Activated CD8-positive, alpha-beta T cell treated with anti-CD3 and anti-CD28 coated beads, Interleukin-2, amount 10 ng/mL, durations not matched to agents 7 days and 5 days (primary cell): Measurements from ENCODE around the gene TNIP3. TPM values are rescaled to one million over a fixed set of nuclear protein-coding genes. Genes with fewer than 3 reads are reported as not detected.
A peak's percentile ranks its signal among the peaks of the same experiment; 100 is the strongest.

Source experiments
- ATAC-seq: fragments of 150-1000 bp; cut with Tn5 transposase; one replicate; pipeline ENCODE4 v1.10.0; 2021; ENCODE audit warnings: moderate library complexity
- CTCF ChIA-PET: fragments of 350-600 bp; sonication (Branson Sonifier 250); formaldehyde crosslinking; loops from one replicate; lab custom pipeline; 2021; ENCODE audit warnings: antibody characterized with exemption; lab: Charles Lee
- POLR2A ChIA-PET: fragments of 350-600 bp; sonication (Branson Sonifier 250); formaldehyde crosslinking; loops from one replicate; lab custom pipeline; 2021; ENCODE audit warnings: antibody characterized with exemption; lab: Charles Lee
- DNase-seq: peaks from one replicate; pipeline ENCODE4 v3.0.0-alpha.2; 2020
- H3K27ac Mint-ChIP-seq: one replicate; pipeline ENCODE4 v1.8.0; 2021; ENCODE audit warnings: mild to moderate bottlenecking, mixed read lengths
- H3K27me3 Mint-ChIP-seq: one replicate; pipeline ENCODE4 v1.8.0; 2021; ENCODE audit warnings: low read depth, mixed read lengths
- H3K36me3 Mint-ChIP-seq: one replicate; pipeline ENCODE4 v1.8.0; 2021; ENCODE audit warnings: low read depth, mixed read lengths
- H3K4me1 Mint-ChIP-seq: one replicate; pipeline ENCODE4 v1.8.0; 2021; ENCODE audit warnings: low read depth, mixed read lengths
- H3K4me3 Mint-ChIP-seq: one replicate; pipeline ENCODE4 v1.8.0; 2021; ENCODE audit warnings: mild to moderate bottlenecking, mixed read lengths
- H3K9me3 Mint-ChIP-seq: one replicate; pipeline ENCODE4 v1.8.0; 2022; ENCODE audit warnings: mixed read lengths; ENCODE audit not compliant: insufficient read depth
- total RNA-seq, 2 experiments: library from RNA; stranded (reverse); gene quantifications; one replicate each; pipeline ENCODE4 v1.2.3, GENCODE V29; 2021

TNIP3 gene
- total RNA-seq, 2 experiments from 2014 or later: 0.29 to 0.42 TPM

GRCh38 chr4:121192013-121192412 lies 27.9 kb upstream of the TNIP3 start:
- Mint-ChIP-seq H3K9me3 (no peaks in the 10 kb centered on the region), H3K4me3 (peak overlapping the region; percentile 6), H3K4me1 (peaks cover 57% of the 10 kb centered on the region), H3K36me3 (peaks cover 5% of the 10 kb centered on the region), H3K27me3 (no peaks in the 10 kb centered on the region), H3K27ac (peak overlapping the region; percentile 60)
- ChIA-PET CTCF (interaction anchor here (0.6 to 5.2 kb wide), 62 partner anchors 8 to 1123 kb away, joined by 3 to 130 read pairs (median 6); partner anchors contain the start of genes PRDM5 and TNIP3), POLR2A (interaction anchor here (0.6 to 2.2 kb wide), 5 partner anchors 25 to 116 kb away, joined by 3 to 7 read pairs (median 3); no protein-coding TSS in a partner anchor)
- ATAC-seq (no peak), DNase-seq (no peak)

GRCh38 chr4:121191361-121191760 lies 27.2 kb upstream of the TNIP3 start:
- no peak overlapping the region for H3K4me3 Mint-ChIP-seq
- DNase-seq: no peak
- no peak for ATAC-seq
- ChIA-PET CTCF (interaction anchor here (0.9 to 5.2 kb wide), 26 partner anchors 8 to 179 kb away, joined by 3 to 130 read pairs (median 12); no protein-coding TSS in a partner anchor), POLR2A (interaction anchor here (0.9 to 2.2 kb wide), 4 partner anchors 9 to 116 kb away, joined by 3 to 7 read pairs (median 5); no protein-coding TSS in a partner anchor)
- H3K9me3 Mint-ChIP-seq: no peaks in the 10 kb centered on the region
- H3K4me1 Mint-ChIP-seq: peaks cover 59% of the 10 kb centered on the region
- peaks cover 5% of the 10 kb centered on the region for H3K36me3 Mint-ChIP-seq
- peak overlapping the region; percentile 37 for H3K27ac Mint-ChIP-seq
- H3K27me3 Mint-ChIP-seq: no peaks in the 10 kb centered on the region

GRCh38 chr4:121190389-121190788 lies 26.3 kb upstream of the TNIP3 start:
- DNase-seq: no peak
- Mint-ChIP-seq H3K4me3 (peak overlapping the region; percentile 73), H3K36me3 (peaks cover 5% of the 10 kb centered on the region), H3K9me3 (no peaks in the 10 kb centered on the region), H3K27ac (peak overlapping the region; percentile 90), H3K27me3 (no peaks in the 10 kb centered on the region), H3K4me1 (peaks cover 64% of the 10 kb centered on the region)
- no peak for ATAC-seq
- ChIA-PET CTCF (interaction anchor here (0.7 to 5.2 kb wide), 20 partner anchors 7 to 346 kb away, joined by 3 to 130 read pairs (median 5); no protein-coding TSS in a partner anchor), POLR2A (interaction anchor here (0.8 to 1.6 kb wide), 6 partner anchors 10 to 1124 kb away, joined by 3 to 7 read pairs (median 3); partner anchors contain the start of gene MAD2L1)

GRCh38 chr4:121189326-121190215 lies 25.4 kb upstream of the TNIP3 start:
- Mint-ChIP-seq H3K4me1 (peaks cover 64% of the 10 kb centered on the region), H3K36me3 (peaks cover 5% of the 10 kb centered on the region), H3K27me3 (no peaks in the 10 kb centered on the region), H3K27ac (peak overlapping the region; percentile 90), H3K4me3 (peak overlapping the region; percentile 73), H3K9me3 (no peaks in the 10 kb centered on the region)
- DNase-seq (peak; percentile 75), ATAC-seq (peak; percentile 99)
- ChIA-PET POLR2A (interaction anchor here (0.8 to 1.6 kb wide), 6 partner anchors 9 to 1123 kb away, joined by 3 to 7 read pairs (median 4); partner anchors contain the start of gene MAD2L1), CTCF (interaction anchor here (0.7 to 5.2 kb wide), 19 partner anchors 9 to 345 kb away, joined by 3 to 130 read pairs (median 4); no protein-coding TSS in a partner anchor)

GRCh38 chr4:121187206-121187605 lies 23.1 kb upstream of the TNIP3 start:
- no peaks in the 10 kb centered on the region for H3K27me3 Mint-ChIP-seq
- no peak overlapping the region for H3K4me3 Mint-ChIP-seq
- ATAC-seq (no peak), DNase-seq (no peak)
- POLR2A ChIA-PET: interaction anchor here (1.0 kb wide), 1 partner anchor 1121 kb away, joined by 3 read pairs; the partner anchor contains the start of gene MAD2L1
- peaks cover 67% of the 10 kb centered on the region for H3K4me1 Mint-ChIP-seq
- CTCF ChIA-PET: interaction anchor here (0.6 to 2.4 kb wide), 3 partner anchors 21 to 121 kb away, joined by 3 to 12 read pairs (median 6); no protein-coding TSS in a partner anchor
- H3K36me3 Mint-ChIP-seq: peaks cover 16% of the 10 kb centered on the region
- H3K9me3 Mint-ChIP-seq: peaks cover 5% of the 10 kb centered on the region
- no peak overlapping the region for H3K27ac Mint-ChIP-seq

- Mint-ChIP-seq H3K27ac (peak overlapping the region; percentile 56), H3K4me3 (no peak overlapping the region), H3K36me3 (peaks cover 19% of the 10 kb centered on the region), H3K4me1 (peaks cover 65% of the 10 kb centered on the region), H3K9me3 (peaks cover 5% of the 10 kb centered on the region), H3K27me3 (no peaks in the 10 kb centered on the region)
- ChIA-PET POLR2A (interaction anchor here (0.6 kb wide), 1 partner anchor 69 kb away, joined by 3 read pairs; no protein-coding TSS in a partner anchor), CTCF (interaction anchor here (0.8 to 2.1 kb wide), 3 partner anchors 14 to 114 kb away, joined by 3 to 6 read pairs (median 3); no protein-coding TSS in a partner anchor)
- DNase-seq (no peak), ATAC-seq (no peak)
These were observed 21.8 kb upstream of the TNIP3 start for GRCh38 chr4:121185960-121186359.

- ATAC-seq (no peak), DNase-seq (no peak)
- no peaks in the 10 kb centered on the region for H3K27me3 Mint-ChIP-seq
- ChIA-PET CTCF (interaction anchor here (1.2 to 3.1 kb wide), 4 partner anchors 8 to 124 kb away, joined by 3 to 36 read pairs (median 4); no protein-coding TSS in a partner anchor), POLR2A (no interaction called here)
- H3K4me3 Mint-ChIP-seq: no peak overlapping the region
- peaks cover 28% of the 10 kb centered on the region for H3K36me3 Mint-ChIP-seq
- H3K27ac Mint-ChIP-seq: no peak overlapping the region
- H3K9me3 Mint-ChIP-seq: peaks cover 5% of the 10 kb centered on the region
- peaks cover 62% of the 10 kb centered on the region for H3K4me1 Mint-ChIP-seq
These were observed 19.9 kb upstream of the TNIP3 start for GRCh38 chr4:121183989-121184388.

- H3K4me1 Mint-ChIP-seq: peaks cover 61% of the 10 kb centered on the region
- no peak overlapping the region for H3K27ac Mint-ChIP-seq
- H3K4me3 Mint-ChIP-seq: no peak overlapping the region
- peaks cover 32% of the 10 kb centered on the region for H3K36me3 Mint-ChIP-seq
- DNase-seq (no peak), ATAC-seq (no peak)
- ChIA-PET CTCF (interaction anchor here (0.9 to 3.1 kb wide), 6 partner anchors 8 to 124 kb away, joined by 3 to 36 read pairs (median 4); no protein-coding TSS in a partner anchor), POLR2A (interaction anchor here (1.0 kb wide), 1 partner anchor 60 kb away, joined by 3 read pairs; no protein-coding TSS in a partner anchor)
- H3K9me3 Mint-ChIP-seq: peaks cover 5% of the 10 kb centered on the region
- no peaks in the 10 kb centered on the region for H3K27me3 Mint-ChIP-seq
These were observed 19.2 kb upstream of the TNIP3 start for GRCh38 chr4:121183361-121183760.

DNA sequence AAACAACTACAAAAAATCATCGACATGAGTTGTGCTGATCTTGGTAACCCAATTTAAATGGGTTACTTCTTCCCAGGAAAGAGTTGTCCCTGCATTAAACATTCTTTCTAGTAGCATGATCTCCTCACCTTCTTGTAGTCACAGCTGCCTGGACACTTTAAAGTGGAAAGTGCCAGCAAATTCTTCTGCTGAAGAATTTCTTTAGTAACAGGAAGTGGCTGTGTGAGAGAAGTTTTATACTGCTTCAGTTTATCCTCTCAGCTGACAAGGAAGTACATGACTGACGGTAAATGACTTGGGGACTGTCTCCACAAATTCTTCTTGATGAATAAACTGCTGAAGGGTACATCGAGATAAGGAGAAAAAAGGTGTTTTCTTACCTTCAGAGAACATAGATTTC lies 18.2 kb upstream of the TNIP3 start:
- peak overlapping the region; percentile 89 for H3K27ac Mint-ChIP-seq
- ATAC-seq (peak; percentile 81), DNase-seq (peak; percentile 41)
- no peaks in the 10 kb centered on the region for H3K27me3 Mint-ChIP-seq
- peaks cover 38% of the 10 kb centered on the region for H3K36me3 Mint-ChIP-seq
- ChIA-PET CTCF (interaction anchor here (1.0 to 3.1 kb wide), 4 partner anchors 9 to 30 kb away, joined by 3 to 36 read pairs (median 4); no protein-coding TSS in a partner anchor), POLR2A (interaction anchor here (0.7 to 2.4 kb wide), 4 partner anchors 12 to 126 kb away, joined by 3 to 6 read pairs (median 4); no protein-coding TSS in a partner anchor)
- peak overlapping the region; percentile 75 for H3K4me3 Mint-ChIP-seq
- H3K4me1 Mint-ChIP-seq: peaks cover 62% of the 10 kb centered on the region
- H3K9me3 Mint-ChIP-seq: peaks cover 5% of the 10 kb centered on the region

GRCh38 chr4:121181493-121181892 lies 17.4 kb upstream of the TNIP3 start:
- DNase-seq (no peak), ATAC-seq (peak; percentile 60)
- ChIA-PET POLR2A (interaction anchor here (0.9 to 2.4 kb wide), 3 partner anchors 12 to 71 kb away, joined by 3 to 6 read pairs (median 4); no protein-coding TSS in a partner anchor), CTCF (interaction anchor here (1.2 to 1.5 kb wide), 4 partner anchors 10 to 27 kb away, joined by 3 to 10 read pairs (median 4); no protein-coding TSS in a partner anchor)
- Mint-ChIP-seq H3K27ac (peak overlapping the region; percentile 67), H3K4me3 (peak overlapping the region; percentile 54), H3K4me1 (peaks cover 64% of the 10 kb centered on the region), H3K27me3 (no peaks in the 10 kb centered on the region), H3K36me3 (peaks cover 38% of the 10 kb centered on the region), H3K9me3 (peaks cover 5% of the 10 kb centered on the region)
